Activated CD4-positive, alpha-beta memory T cell treated with anti-CD3 and anti-CD28 coated beads for 36 hours (primary cell): Measurements from ENCODE around the gene PRDX1. TPM values are rescaled to one million over a fixed set of nuclear protein-coding genes. Genes with fewer than 3 reads are reported as not detected.
"Not testable (repeated sequence)": the region's sequence is repeated elsewhere in the genome, so short reads cannot be mapped to it uniquely, and the experiment has no call there.

Source experiments
- CTCF ChIA-PET: fragments of 350-600 bp; sonication (Branson Sonifier 250); formaldehyde crosslinking; loops from one replicate; lab custom pipeline; 2021; ENCODE audit warnings: antibody characterized with exemption, inconsistent platforms; lab: Charles Lee
- POLR2A ChIA-PET: fragments of 350-600 bp; sonication (Branson Sonifier 250); formaldehyde crosslinking; loops from one replicate; lab custom pipeline; 2021; ENCODE audit warnings: antibody characterized with exemption; lab: Charles Lee
- DNase-seq: peaks from one replicate; pipeline ENCODE4 v3.0.0-alpha.2; 2020
- H3K27ac Mint-ChIP-seq: one replicate; pipeline ENCODE4 v1.8.0; 2021; ENCODE audit warnings: mixed read lengths
- H3K27me3 Mint-ChIP-seq: one replicate; pipeline ENCODE4 v1.8.0; 2021; ENCODE audit warnings: mixed read lengths
- H3K36me3 Mint-ChIP-seq: one replicate; pipeline ENCODE4 v1.8.0; 2021; ENCODE audit warnings: mixed read lengths
- H3K4me1 Mint-ChIP-seq: one replicate; pipeline ENCODE4 v1.8.0; 2021; ENCODE audit warnings: low read depth, mixed read lengths
- H3K4me3 Mint-ChIP-seq: one replicate; pipeline ENCODE4 v1.8.0; 2021; ENCODE audit warnings: mild to moderate bottlenecking, mixed read lengths
- H3K9me3 Mint-ChIP-seq: one replicate; pipeline ENCODE4 v1.8.0; 2021; ENCODE audit warnings: mixed read lengths
- intact Hi-C: fragments of 100-400 bp; cut with micrococcal nuclease; formaldehyde crosslinking; loops from one replicate; pipeline ENCODE4 v1.15.1; 2023
- total RNA-seq, 2 experiments: library from RNA; stranded (reverse); gene quantifications; one replicate each; pipeline ENCODE4 v1.2.3, GENCODE V29; 2021

Gene PRDX1
- total RNA-seq, 2 experiments from 2014 or later = 479 to 481 TPM

DNA sequence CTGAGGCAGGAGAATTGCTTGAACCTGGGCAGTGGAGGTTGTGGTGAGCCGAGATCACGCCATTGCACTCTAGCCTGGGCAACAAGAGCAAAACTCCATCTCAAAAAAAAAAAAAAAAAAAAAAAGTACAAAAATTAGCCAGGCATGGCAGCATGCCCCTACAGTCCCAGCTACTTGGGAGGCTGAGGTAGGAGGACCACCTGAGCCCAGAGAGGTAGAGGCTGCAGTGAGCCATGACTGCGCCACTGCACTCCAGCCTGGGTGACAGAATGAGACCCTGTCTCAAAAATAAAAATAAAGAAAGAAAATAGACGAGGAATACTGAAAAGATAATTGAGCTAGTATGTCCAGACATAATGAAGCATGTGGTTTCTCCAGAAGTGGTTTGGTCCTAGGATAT is 3.3 kb downstream of the PRDX1 start:
- H3K27ac Mint-ChIP-seq = peak overlapping the region; percentile 19
- ChIA-PET CTCF (interaction anchor here (1.3 to 5.3 kb wide), 3 partner anchors 8 to 51 kb away, joined by 3 to 58 read pairs (median 4); no protein-coding TSS in a partner anchor), POLR2A (interaction anchor here (0.7 to 1.5 kb wide), 3 partner anchors 29 to 179 kb away, joined by 3 read pairs; partner anchors contain the start of genes NASP and TOE1)
- H3K36me3 Mint-ChIP-seq = peaks cover 51% of the 10 kb centered on the region
- H3K4me3 Mint-ChIP-seq, H3K27me3 Mint-ChIP-seq, DNase-seq, H3K9me3 Mint-ChIP-seq, intact Hi-C loops: not testable (repeated sequence)
- peaks cover 52% of the 10 kb centered on the region for H3K4me1 Mint-ChIP-seq

GRCh38 chr1:45516465-45516864 is 5.2 kb downstream of the PRDX1 start:
- intact Hi-C loops = no loop called here
- H3K4me1 Mint-ChIP-seq = peaks cover 39% of the 10 kb centered on the region
- peaks cover 57% of the 10 kb centered on the region for H3K36me3 Mint-ChIP-seq
- H3K27ac Mint-ChIP-seq = peak overlapping the region; percentile 64
- no peaks in the 10 kb centered on the region for H3K9me3 Mint-ChIP-seq
- ChIA-PET POLR2A (no interaction called here), CTCF (interaction anchor here (1.0 to 5.3 kb wide), 3 partner anchors 12 to 53 kb away, joined by 3 to 58 read pairs (median 3); no protein-coding TSS in a partner anchor)
- no peaks in the 10 kb centered on the region for H3K27me3 Mint-ChIP-seq
- no peak overlapping the region for H3K4me3 Mint-ChIP-seq
- no peak for DNase-seq

- ChIA-PET CTCF (interaction anchor here (1.6 to 5.3 kb wide), 2 partner anchors 35 to 53 kb away, joined by 3 to 58 read pairs; no protein-coding TSS in a partner anchor), POLR2A (no interaction called here)
- Mint-ChIP-seq H3K27ac (peak overlapping the region; percentile 64), H3K9me3 (no peaks in the 10 kb centered on the region), H3K36me3 (peaks cover 60% of the 10 kb centered on the region), H3K4me1 (peaks cover 39% of the 10 kb centered on the region), H3K27me3 (no peaks in the 10 kb centered on the region), H3K4me3 (no peak overlapping the region)
- intact Hi-C loops = no loop called here
- no peak for DNase-seq
Observed at GRCh38 chr1:45516036-45516435, 5.6 kb downstream of the PRDX1 start.

DNA sequence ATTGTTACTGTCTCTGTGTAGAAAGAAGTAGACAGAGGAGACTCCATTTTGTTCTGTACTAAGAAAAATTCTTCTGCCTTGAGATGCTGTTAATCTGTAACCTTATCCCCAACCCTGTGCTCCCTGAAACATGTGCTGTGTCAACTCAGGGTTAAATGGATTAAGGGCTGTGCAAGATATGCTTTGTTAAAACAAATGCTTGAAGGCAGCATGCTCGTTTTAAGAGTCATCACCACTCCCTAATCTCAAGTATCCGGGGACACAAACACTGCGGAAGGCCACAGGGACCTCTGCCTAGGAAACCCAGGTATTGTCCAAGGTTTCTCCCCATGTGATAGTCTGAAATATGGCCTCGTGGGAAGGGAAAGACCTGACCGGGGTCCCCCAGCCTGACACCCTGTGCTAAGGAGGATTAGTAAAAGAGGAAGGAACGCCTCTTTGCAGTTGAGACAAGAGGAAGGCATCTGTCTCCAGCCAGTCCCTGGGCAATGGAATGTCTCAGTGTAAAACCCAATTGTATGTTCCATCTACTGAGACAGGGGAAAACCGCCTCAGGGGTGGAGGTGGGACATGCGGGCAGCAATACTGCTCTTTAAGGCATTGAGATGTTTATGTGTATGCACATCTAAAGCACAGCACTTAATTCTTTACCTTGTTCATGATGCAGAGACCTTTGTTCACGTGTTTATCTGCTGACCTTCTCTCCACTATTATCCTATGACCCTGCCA is 8.0 kb downstream of the PRDX1 start:
- H3K27ac Mint-ChIP-seq = peak overlapping the region; percentile 18
- H3K27me3 Mint-ChIP-seq, H3K9me3 Mint-ChIP-seq, intact Hi-C loops, H3K4me3 Mint-ChIP-seq, DNase-seq: not testable (repeated sequence)
- POLR2A ChIA-PET = interaction anchor here (1.4 to 4.1 kb wide), 3 partner anchors 8 to 55 kb away, joined by 4 to 19 read pairs (median 5); partner anchors contain the start of genes AKR1A1 and PRDX1
- H3K36me3 Mint-ChIP-seq = peaks cover 65% of the 10 kb centered on the region
- CTCF ChIA-PET = interaction anchor here (0.8 to 4.2 kb wide), 11 partner anchors 8 to 153 kb away, joined by 3 to 142 read pairs (median 8); partner anchors contain the start of genes AKR1A1, CCDC163, MMACHC and NASP
- peaks cover 23% of the 10 kb centered on the region for H3K4me1 Mint-ChIP-seq

DNA sequence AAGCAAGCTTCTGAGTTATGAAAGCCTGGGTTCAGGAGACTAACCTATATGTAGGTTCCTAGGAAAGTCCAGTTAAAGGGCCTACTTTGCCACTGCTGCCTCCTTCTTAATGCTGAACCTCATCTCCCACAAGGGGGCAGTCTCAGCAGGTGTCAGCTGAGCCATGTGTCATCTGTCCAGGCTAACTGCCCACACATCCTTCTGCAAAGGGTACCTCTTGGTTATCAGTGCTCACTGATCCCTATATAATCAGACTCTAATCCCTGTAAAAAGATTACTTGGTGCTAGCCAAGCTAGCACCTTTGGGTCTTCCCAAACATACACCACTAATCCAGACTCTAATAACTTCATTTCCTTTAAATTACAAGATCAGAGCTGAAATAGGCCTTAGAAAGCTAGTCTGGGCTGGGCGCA is 9.0 kb downstream of the PRDX1 start:
- Mint-ChIP-seq H3K4me3 (no peak overlapping the region), H3K9me3 (no peaks in the 10 kb centered on the region), H3K36me3 (peaks cover 59% of the 10 kb centered on the region), H3K4me1 (peaks cover 20% of the 10 kb centered on the region), H3K27ac (peak overlapping the region; percentile 73), H3K27me3 (no peaks in the 10 kb centered on the region)
- ChIA-PET POLR2A (interaction anchor here (0.7 to 4.1 kb wide), 6 partner anchors 9 to 70 kb away, joined by 3 to 19 read pairs (median 4); partner anchors contain the start of genes AKR1A1, CCDC163, MMACHC and PRDX1), CTCF (interaction anchor here (0.6 to 4.2 kb wide), 22 partner anchors 9 to 173 kb away, joined by 3 to 142 read pairs (median 6); partner anchors contain the start of genes AKR1A1, CCDC163, MMACHC and MUTYH)
- intact Hi-C loops = loop anchor here (1.0 kb wide), 2 partner anchors 58 to 74 kb away; no protein-coding TSS in a partner anchor
- DNase-seq = peak; percentile 72

- H3K36me3 Mint-ChIP-seq = peaks cover 47% of the 10 kb centered on the region
Observed at GRCh38 chr1:45510972-45511527, 10.6 kb downstream of the PRDX1 start.

GRCh38 chr1:45510036-45510971 is 11.4 kb downstream of the PRDX1 start:
- no peak overlapping the region for H3K4me3 Mint-ChIP-seq

More at GRCh38 chr1:45510972-45511527, 10.6 kb downstream of the PRDX1 start:
- DNase-seq = no peak
- Mint-ChIP-seq H3K4me1 (peaks cover 7% of the 10 kb centered on the region), H3K27me3 (no peaks in the 10 kb centered on the region), H3K9me3 (no peaks in the 10 kb centered on the region), H3K27ac (no peak overlapping the region), H3K4me3 (no peak overlapping the region)
- POLR2A ChIA-PET = interaction anchor here (4.1 kb wide), 1 partner anchor 10 kb away, joined by 19 read pairs; the partner anchor contains the start of gene PRDX1
- CTCF ChIA-PET = interaction anchor here (1.0 to 4.2 kb wide), 8 partner anchors 8 to 151 kb away, joined by 3 to 142 read pairs (median 8); partner anchors contain the start of genes CCDC163, MMACHC and NASP
- intact Hi-C loops = no loop called here

DNA sequence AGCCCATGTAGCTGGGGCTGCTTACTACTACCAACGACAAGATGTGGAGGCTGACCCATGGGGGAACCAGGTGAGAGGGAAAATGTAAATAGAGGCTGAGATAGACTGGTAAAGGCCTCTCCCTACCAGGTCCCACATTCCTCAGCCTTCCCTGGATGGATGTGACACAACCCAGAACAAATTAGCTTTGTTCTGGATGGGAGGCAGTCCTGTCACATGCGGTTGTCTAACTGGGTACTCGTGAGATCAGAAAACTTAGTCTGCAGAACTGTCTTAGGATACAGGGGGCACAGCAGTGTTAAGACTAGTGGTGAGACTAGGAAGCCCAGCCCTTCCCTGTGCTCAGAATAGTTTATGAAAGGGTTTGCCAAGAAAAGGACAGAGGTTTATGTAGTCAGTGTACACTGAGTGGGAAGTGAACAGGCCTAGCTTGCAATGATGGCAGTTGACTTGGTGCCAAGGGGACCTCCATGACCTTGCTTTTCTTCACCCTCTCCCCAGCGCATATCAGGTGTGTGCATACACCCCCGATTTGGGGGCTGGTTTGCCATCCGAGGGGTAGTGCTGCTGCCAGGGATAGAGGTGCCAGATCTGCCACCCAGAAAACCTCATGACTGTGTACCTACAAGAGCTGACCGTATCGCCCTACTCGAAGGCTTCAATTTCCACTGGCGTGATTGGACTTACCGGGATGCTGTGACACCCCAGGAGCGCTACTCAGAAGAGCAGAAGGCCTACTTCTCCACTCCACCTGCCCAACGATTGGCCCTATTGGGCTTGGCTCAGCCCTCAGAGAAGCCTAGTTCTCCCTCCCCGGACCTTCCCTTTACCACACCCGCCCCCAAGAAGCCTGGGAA is 13.2 kb downstream of the PRDX1 start:
- Mint-ChIP-seq H3K36me3 (peaks cover 25% of the 10 kb centered on the region), H3K27ac (no peak overlapping the region), H3K4me1 (peaks cover 3% of the 10 kb centered on the region), H3K4me3 (no peak overlapping the region), H3K27me3 (no peaks in the 10 kb centered on the region), H3K9me3 (no peaks in the 10 kb centered on the region)
- CTCF ChIA-PET = interaction anchor here (0.9 to 1.7 kb wide), 2 partner anchors 15 to 62 kb away, joined by 4 read pairs; no protein-coding TSS in a partner anchor
- POLR2A ChIA-PET = no interaction called here
- intact Hi-C loops = no loop called here
- DNase-seq = no peak

More at GRCh38 chr1:45510036-45510971, 11.4 kb downstream of the PRDX1 start:
- no peak overlapping the region for H3K27ac Mint-ChIP-seq
- peaks cover 2% of the 10 kb centered on the region for H3K4me1 Mint-ChIP-seq
- POLR2A ChIA-PET = interaction anchor here (4.1 kb wide), 1 partner anchor 11 kb away, joined by 19 read pairs; the partner anchor contains the start of gene PRDX1
- peaks cover 41% of the 10 kb centered on the region for H3K36me3 Mint-ChIP-seq
- CTCF ChIA-PET = interaction anchor here (1.2 to 4.2 kb wide), 5 partner anchors 9 to 59 kb away, joined by 3 to 142 read pairs (median 14); partner anchors contain the start of genes CCDC163 and MMACHC
- no peak for DNase-seq
- no peaks in the 10 kb centered on the region for H3K27me3 Mint-ChIP-seq
- no peaks in the 10 kb centered on the region for H3K9me3 Mint-ChIP-seq
- intact Hi-C loops = no loop called here

GRCh38 chr1:45507893-45508292 is 13.8 kb downstream of the PRDX1 start:
- CTCF ChIA-PET = interaction anchor here (1.7 kb wide), 1 partner anchor 15 kb away, joined by 4 read pairs; no protein-coding TSS in a partner anchor
- H3K36me3 Mint-ChIP-seq = peaks cover 21% of the 10 kb centered on the region

DNA sequence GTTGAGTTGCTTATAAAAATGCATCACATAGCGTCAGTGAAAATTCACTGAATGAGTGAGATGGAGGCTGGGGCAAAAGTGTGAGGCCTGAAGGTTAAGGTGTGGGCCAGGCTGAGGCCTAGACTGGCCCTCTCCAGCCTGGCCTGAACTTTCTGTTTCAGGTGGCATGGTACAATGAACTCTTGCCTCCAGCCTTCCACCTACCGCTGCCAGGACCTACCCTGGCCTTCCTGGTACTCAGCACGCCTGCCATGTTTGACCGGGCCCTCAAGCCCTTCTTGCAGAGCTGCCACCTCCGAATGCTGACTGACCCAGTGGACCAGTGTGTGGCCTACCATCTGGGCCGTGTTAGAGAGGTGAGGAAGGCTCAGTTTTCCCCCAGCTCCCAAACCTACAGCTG is 14.5 kb downstream of the PRDX1 start:
- CTCF ChIA-PET = interaction anchor here (1.7 kb wide), 1 partner anchor 14 kb away, joined by 4 read pairs; no protein-coding TSS in a partner anchor
- DNase-seq = no peak
- Mint-ChIP-seq H3K9me3 (no peaks in the 10 kb centered on the region), H3K4me3 (no peak overlapping the region), H3K4me1 (peaks cover 3% of the 10 kb centered on the region), H3K36me3 (peaks cover 19% of the 10 kb centered on the region), H3K27me3 (no peaks in the 10 kb centered on the region), H3K27ac (no peak overlapping the region)
- POLR2A ChIA-PET = no interaction called here
- intact Hi-C loops = no loop called here

More at GRCh38 chr1:45507893-45508292, 13.8 kb downstream of the PRDX1 start:
- Mint-ChIP-seq H3K4me1 (peaks cover 4% of the 10 kb centered on the region), H3K27me3 (no peaks in the 10 kb centered on the region), H3K27ac (no peak overlapping the region), H3K4me3 (no peak overlapping the region), H3K9me3 (no peaks in the 10 kb centered on the region)
- POLR2A ChIA-PET = no interaction called here
- DNase-seq = no peak
- intact Hi-C loops = no loop called here
